HG02610 (cell line): ENCODE data around the gene RPL15.

Source experiments
- ATAC-seq: cut with Tn5 transposase; IDR thresholded peaks from one replicate; pipeline ENCODE4 v1.9.1; 2021; ENCODE audit warnings: mild to moderate bottlenecking, moderate library complexity; ENCODE audit not compliant: unreplicated experiment

Gene RPL15

GRCh38 chr3:23926736-23927135 lies 9.8 kb downstream of the RPL15 start:
- no peak for ATAC-seq

GRCh38 chr3:23928524-23928923 lies 11.6 kb downstream of the RPL15 start:
- ATAC-seq: no peak

GRCh38 chr3:23931597-23931996 lies 14.7 kb downstream of the RPL15 start:
- no peak for ATAC-seq

- ATAC-seq: no peak
These were observed 15.6 kb downstream of the RPL15 start for GRCh38 chr3:23932571-23932970.

GRCh38 chr3:23934253-23934652 lies 17.3 kb downstream of the RPL15 start:
- ATAC-seq: no peak

GRCh38 chr3:23937296-23937695 lies 20.4 kb downstream of the RPL15 start:
- no peak for ATAC-seq

- no peak for ATAC-seq
These were observed 21.8 kb downstream of the RPL15 start for GRCh38 chr3:23938688-23939087.

- no peak for ATAC-seq
These were observed 23.8 kb downstream of the RPL15 start for GRCh38 chr3:23940775-23941174.

GRCh38 chr3:23941440-23941839 lies 24.5 kb downstream of the RPL15 start:
- no peak for ATAC-seq

- no peak for ATAC-seq
These were observed 25.6 kb downstream of the RPL15 start for GRCh38 chr3:23942546-23942945.

GRCh38 chr3:23944007-23944783 lies 27.3 kb downstream of the RPL15 start:
- ATAC-seq: no peak

GRCh38 chr3:23944861-23945662 lies 28.1 kb downstream of the RPL15 start, which contains the start of gene NR1D2:
NR1D2 (plus strand) TSS chr3:23945286; CDS start chr3:23945579, 293 bp downstream.
- ATAC-seq: peak; percentile 55

GRCh38 chr3:23945663-23945912 lies 28.7 kb downstream of the RPL15 start:
- no peak for ATAC-seq

GRCh38 chr3:23945913-23946687 lies 29.2 kb downstream of the RPL15 start:
- ATAC-seq: peak; percentile 79

GRCh38 chr3:23948761-23949160 lies 31.8 kb downstream of the RPL15 start:
- no peak for ATAC-seq

- peak; percentile 13 for ATAC-seq
These were observed 32.9 kb downstream of the RPL15 start for GRCh38 chr3:23949784-23950183.

- no peak for ATAC-seq
These were observed 33.4 kb downstream of the RPL15 start for GRCh38 chr3:23950293-23950692.

GRCh38 chr3:23952646-23953045 lies 35.7 kb downstream of the RPL15 start:
- peak; percentile 49 for ATAC-seq

- ATAC-seq: no peak
These were observed 36.6 kb downstream of the RPL15 start for GRCh38 chr3:23953523-23953922.

GRCh38 chr3:23954144-23954543 lies 37.2 kb downstream of the RPL15 start:
- no peak for ATAC-seq

- no peak for ATAC-seq
These were observed 39.8 kb downstream of the RPL15 start for GRCh38 chr3:23956701-23957100.
